GM12892 (cell line): Measurements from ENCODE around the gene NPHS2.

Source experiments
- POLR2A ChIP-seq: IDR thresholded peaks from 2 replicates; pipeline ENCODE4 v1.6.1; 2011; ENCODE audit warnings: low read depth, low read length, control low read depth
- POLR2AphosphoS5 ChIP-seq: IDR thresholded peaks from 2 replicates; pipeline ENCODE4 v1.6.1; 2011; ENCODE audit warnings: low read depth, low read length, control low read depth
- TAF1 ChIP-seq: IDR thresholded peaks from 2 replicates; pipeline ENCODE4 v1.6.1; 2011; ENCODE audit warnings: low read depth, mild to moderate bottlenecking, control low read depth, low read length, borderline replicate concordance

GRCh38 chr1:179506199-179506598, 69.5 kb downstream of the NPHS2 start:
- TF ChIP-seq POLR2A (no peak), POLR2AphosphoS5 (no peak), TAF1 (no peak)
